ENCODE results near the gene HLX. TPM values are rescaled to one million over a fixed set of nuclear protein-coding genes. Genes with fewer than 3 reads are reported as not detected.

HLX gene
- total and polyA plus RNA-seq, 7 donors: 0.92 to 53.5 (median 28.2) TPM

GRCh38 chr1:220922951-220923350 lies 43.7 kb downstream of the HLX start:
- intact Hi-C loops (cut with DNase I): no loop called here
- Histone ChIP-seq H3K27me3 (no peaks in the 10 kb centered on the region), H3K27ac (no peak overlapping the region), H3K9me3 (no peaks in the 10 kb centered on the region), H3K4me1 (peaks cover 0 to 18% (median 9%) of the 10 kb centered on the region in 4 donors), H3K36me3 (no peaks in the 10 kb centered on the region), H3K4me3 (no peak overlapping the region)
- no peak for TF ChIP-seq CTCF (IDR thresholded peaks at IDR 0.05)
- TF ChIP-seq POLR2A (IDR thresholded peaks at IDR 0.05): no peak
- no peak for TF ChIP-seq POLR2AphosphoS5 (IDR thresholded peaks at IDR 0.05)
- TF ChIP-seq EP300 (IDR thresholded peaks at IDR 0.05): no peak
- no peak for DNase-seq
- 56 to 79% methylated on average over 5 of the region's 5 CpGs for WGBS, 2 donors

- no peaks in the 10 kb centered on the region for H3K36me3 ChIP-seq
- 66 to 85% methylated on average over 3 of the region's 3 CpGs for WGBS, 2 donors
- DNase-seq: no peak
- no peaks in the 10 kb centered on the region for H3K27me3 ChIP-seq
- intact Hi-C loops (cut with DNase I): no loop called here
- no peak overlapping the region for H3K4me3 ChIP-seq
- H3K27ac ChIP-seq: no peak overlapping the region
- H3K4me1 ChIP-seq: peaks cover 0 to 16% (median 12%) of the 10 kb centered on the region in 4 donors
- TF ChIP-seq EP300 (IDR thresholded peaks at IDR 0.05): no peak
- no peak for TF ChIP-seq POLR2AphosphoS5 (IDR thresholded peaks at IDR 0.05)
- TF ChIP-seq CTCF (IDR thresholded peaks at IDR 0.05): no peak
- no peak for TF ChIP-seq POLR2A (IDR thresholded peaks at IDR 0.05)
- no peaks in the 10 kb centered on the region for H3K9me3 ChIP-seq
These were observed 45.2 kb downstream of the HLX start for GRCh38 chr1:220924331-220924970.

GRCh38 chr1:220925707-220926106 lies 46.5 kb downstream of the HLX start:
- WGBS, 2 donors: 90 to 95% methylated on average over 2 of the region's 2 CpGs
- no peak for TF ChIP-seq CTCF (IDR thresholded peaks at IDR 0.05)
- TF ChIP-seq EP300 (IDR thresholded peaks at IDR 0.05): no peak
- TF ChIP-seq POLR2AphosphoS5 (IDR thresholded peaks at IDR 0.05): no peak
- no peak for TF ChIP-seq POLR2A (IDR thresholded peaks at IDR 0.05)
- intact Hi-C loops (cut with DNase I): no loop called here
- H3K36me3 ChIP-seq: no peaks in the 10 kb centered on the region
- H3K27ac ChIP-seq: no peak overlapping the region
- H3K4me1 ChIP-seq: peaks cover 0 to 27% (median 15%) of the 10 kb centered on the region in 4 donors
- no peak for DNase-seq
- no peak overlapping the region for H3K4me3 ChIP-seq
- no peaks in the 10 kb centered on the region for H3K27me3 ChIP-seq
- no peaks in the 10 kb centered on the region for H3K9me3 ChIP-seq

- no peaks in the 10 kb centered on the region for H3K9me3 ChIP-seq
- DNase-seq: no peak
- no peaks in the 10 kb centered on the region for H3K36me3 ChIP-seq
- no peaks in the 10 kb centered on the region for H3K27me3 ChIP-seq
- 39 to 64% methylated on average over 4 of the region's 4 CpGs for WGBS, 2 donors
- TF ChIP-seq EP300 (IDR thresholded peaks at IDR 0.05): no peak
- no peak for TF ChIP-seq POLR2AphosphoS5 (IDR thresholded peaks at IDR 0.05)
- TF ChIP-seq CTCF (IDR thresholded peaks at IDR 0.05): no peak
- no peak for TF ChIP-seq POLR2A (IDR thresholded peaks at IDR 0.05)
- H3K4me3 ChIP-seq: no peak overlapping the region
- peaks cover 0 to 31% (median 15%) of the 10 kb centered on the region in 4 donors for H3K4me1 ChIP-seq
- H3K27ac ChIP-seq: no peak overlapping the region
- intact Hi-C loops (cut with DNase I): no loop called here
These were observed 46.9 kb downstream of the HLX start for GRCh38 chr1:220926146-220926545.

GRCh38 chr1:220927442-220927841 lies 48.2 kb downstream of the HLX start:
- Histone ChIP-seq H3K9me3 (no peaks in the 10 kb centered on the region), H3K36me3 (no peaks in the 10 kb centered on the region), H3K27me3 (no peaks in the 10 kb centered on the region), H3K4me3 (no peak overlapping the region), H3K27ac (no peak overlapping the region), H3K4me1 (peaks cover 0 to 41% (median 20%) of the 10 kb centered on the region in 4 donors)
- WGBS, 2 donors: 23 to 43% methylated on average over 6 of the region's 6 CpGs
- no peak for DNase-seq
- TF ChIP-seq CTCF (IDR thresholded peaks at IDR 0.05): no peak
- TF ChIP-seq POLR2A (IDR thresholded peaks at IDR 0.05): no peak
- TF ChIP-seq POLR2AphosphoS5 (IDR thresholded peaks at IDR 0.05): no peak
- no peak for TF ChIP-seq EP300 (IDR thresholded peaks at IDR 0.05)
- intact Hi-C loops (cut with DNase I): no loop called here

Measured in sigmoid colon (tissue), 7 donors.